Measurements from ENCODE around the gene GMCL2.
A peak's percentile ranks its signal among the peaks of the same experiment; 100 is the strongest.

Gene GMCL2

GRCh38 chr5:178177569-178177968, 9.6 kb downstream of the GMCL2 start:
- no peak for DNase-seq

GRCh38 chr5:178176791-178177190, 10.4 kb downstream of the GMCL2 start:
- DNase-seq = no peak

- no peak for DNase-seq
These were observed 12.7 kb downstream of the GMCL2 start for GRCh38 chr5:178174456-178174855.

GRCh38 chr5:178170455-178170854, 16.7 kb downstream of the GMCL2 start:
- DNase-seq = no peak

- no peak for DNase-seq
These were observed 21.6 kb downstream of the GMCL2 start for GRCh38 chr5:178165581-178165980.

- DNase-seq = peak; percentile 69 to 78
These were observed 23.1 kb downstream of the GMCL2 start for GRCh38 chr5:178163772-178164735.

- no peak for DNase-seq
These were observed 24.7 kb downstream of the GMCL2 start for GRCh38 chr5:178162481-178162880.

- DNase-seq = no peak
These were observed 27.0 kb downstream of the GMCL2 start for GRCh38 chr5:178160176-178160575.

GRCh38 chr5:178155065-178155464, 32.1 kb downstream of the GMCL2 start:
- DNase-seq = no peak

GRCh38 chr5:178153530-178154340, 33.4 kb downstream of the GMCL2 start, which contains the start of gene NHP2:
Gene NHP2, minus strand, starts transcription at chr5:178153885. Its CDS starts 68 bp downstream, at chr5:178153817.
- DNase-seq = peak; percentile 85 to 99

GRCh38 chr5:178152491-178153444, 34.4 kb downstream of the GMCL2 start:
- DNase-seq = no peak

- DNase-seq = no peak
These were observed 36.0 kb downstream of the GMCL2 start for GRCh38 chr5:178150977-178151734.

GRCh38 chr5:178149199-178149932, 37.8 kb downstream of the GMCL2 start:
- DNase-seq = no peak

GRCh38 chr5:178147406-178147805, 39.8 kb downstream of the GMCL2 start:
- no peak for DNase-seq

- peak in 1 of 2 donors; percentile 25 for DNase-seq
These were observed 41.0 kb downstream of the GMCL2 start for GRCh38 chr5:178145965-178146820.

GRCh38 chr5:178143901-178144300, 43.3 kb downstream of the GMCL2 start:
- DNase-seq = no peak

- no peak for DNase-seq
These were observed 43.9 kb downstream of the GMCL2 start for GRCh38 chr5:178143246-178143645.

- DNase-seq = no peak
These were observed 44.5 kb downstream of the GMCL2 start for GRCh38 chr5:178142642-178143041.

GRCh38 chr5:178141550-178141949, 45.6 kb downstream of the GMCL2 start:
- no peak for DNase-seq

GRCh38 chr5:178137991-178138390, 49.2 kb downstream of the GMCL2 start:
- DNase-seq = no peak

All from bone marrow (tissue), 2 donors.